Inferior parietal cortex (tissue), 1 donor: Measurements from ENCODE around the gene ZFR2.
"Not testable (repeated sequence)": the region's sequence is repeated elsewhere in the genome, so short reads cannot be mapped to it uniquely, and the experiment has no call there.

Source experiments
- DNase-seq: peaks from one replicate; pipeline ENCODE4 v3.0.0-alpha.2; 2016; ENCODE audit errors: extremely low spot score

The ZFR2 gene

DNA sequence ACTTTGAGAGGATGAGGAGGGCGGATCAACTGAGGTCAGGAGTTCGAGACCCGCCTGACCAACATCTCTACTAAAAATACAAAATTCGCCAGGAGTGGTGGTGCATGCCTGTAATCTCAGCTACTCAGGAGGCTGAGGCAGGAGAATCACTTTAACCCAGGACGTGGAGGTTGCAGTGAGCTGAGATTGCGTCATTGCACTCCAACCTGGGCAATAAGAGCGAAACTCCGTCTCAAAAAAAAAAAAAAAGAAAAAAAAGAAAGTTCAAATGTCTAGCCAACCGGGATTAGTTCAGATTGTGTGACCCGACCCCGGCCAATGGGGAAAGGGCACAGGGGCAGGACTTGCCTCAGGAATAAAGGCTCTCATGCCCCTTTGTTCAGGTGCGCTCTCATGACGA, 5.9 kb upstream of the ZFR2 start:
- not testable (repeated sequence) for DNase-seq

DNA sequence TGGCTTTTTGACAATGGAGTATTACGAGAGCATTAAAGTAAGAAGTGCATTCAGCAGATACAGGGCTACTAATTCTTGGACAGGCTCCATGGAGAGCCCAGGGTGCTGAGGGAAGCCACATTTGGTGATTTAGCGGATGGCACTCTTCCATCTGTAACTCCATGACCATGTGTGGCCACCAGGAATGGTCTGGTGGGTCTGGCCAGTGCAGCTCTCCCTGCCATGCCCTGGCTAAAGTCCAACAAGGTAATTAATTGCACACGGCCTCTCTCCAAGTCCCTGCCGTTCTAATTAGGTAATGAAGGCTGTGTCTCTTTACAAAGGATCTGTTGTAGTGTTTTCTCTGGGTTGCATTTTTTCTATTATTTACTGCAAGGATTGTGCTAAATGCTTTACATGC, 4.3 kb upstream of the ZFR2 start:
- no peak for DNase-seq

- no peak for DNase-seq
Observed at GRCh38 chr19:3867971-3868769, 668 bp downstream of the ZFR2 start.

DNA sequence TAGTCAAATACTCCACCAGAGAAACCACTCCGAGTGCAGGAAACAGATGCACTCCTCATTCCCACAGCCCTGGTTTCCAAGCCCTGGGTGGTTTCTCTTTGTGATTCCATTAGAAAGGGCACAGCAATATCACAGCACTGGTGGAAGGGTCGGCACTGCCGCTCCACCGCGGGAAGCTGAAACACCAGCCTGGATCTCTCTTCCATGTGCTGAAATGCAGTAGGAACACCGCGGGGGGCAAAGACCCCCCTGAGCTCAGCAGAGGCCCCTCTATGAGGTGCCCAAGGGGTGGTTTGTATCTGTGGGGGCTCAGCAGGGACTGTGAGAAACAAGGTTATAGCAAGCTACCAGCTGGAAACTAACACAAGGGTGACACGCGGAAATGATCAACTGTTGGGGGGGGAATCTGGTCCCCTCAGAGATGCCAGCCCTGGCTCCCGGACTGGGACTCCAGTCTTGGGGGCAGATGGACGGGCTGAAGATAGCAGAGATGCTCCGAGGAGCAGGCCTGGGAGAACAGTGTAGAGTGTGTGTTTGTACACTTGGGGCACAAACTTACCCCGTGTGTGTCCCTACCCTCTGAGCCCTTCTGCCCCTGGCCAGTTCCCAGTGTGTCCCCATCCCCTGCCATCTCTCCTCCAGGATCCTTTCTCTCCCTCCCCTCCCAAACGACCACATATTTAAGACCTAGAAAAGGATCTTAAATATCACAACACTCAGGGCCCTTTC, 1.8 kb downstream of the ZFR2 start:
- DNase-seq: no peak

DNA sequence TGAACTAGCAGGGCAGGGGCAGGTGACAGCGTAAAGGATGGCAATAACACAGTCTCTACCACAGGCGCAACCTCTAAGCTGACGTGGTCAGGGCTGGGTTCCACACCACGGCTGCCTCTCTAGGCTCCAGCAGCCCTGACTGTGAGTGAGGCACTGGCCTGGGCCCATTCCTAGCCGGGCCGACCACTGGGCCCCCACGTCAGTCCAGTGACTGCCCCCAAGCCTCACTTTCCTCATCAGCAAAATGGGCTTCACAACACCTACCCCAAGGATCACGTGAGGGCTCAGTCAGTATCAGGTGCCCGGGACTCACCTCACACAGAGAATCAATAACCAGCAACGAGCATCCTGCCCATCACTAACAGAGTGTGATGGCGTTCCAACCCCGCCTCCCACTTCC, 5.2 kb downstream of the ZFR2 start:
- no peak for DNase-seq

DNA sequence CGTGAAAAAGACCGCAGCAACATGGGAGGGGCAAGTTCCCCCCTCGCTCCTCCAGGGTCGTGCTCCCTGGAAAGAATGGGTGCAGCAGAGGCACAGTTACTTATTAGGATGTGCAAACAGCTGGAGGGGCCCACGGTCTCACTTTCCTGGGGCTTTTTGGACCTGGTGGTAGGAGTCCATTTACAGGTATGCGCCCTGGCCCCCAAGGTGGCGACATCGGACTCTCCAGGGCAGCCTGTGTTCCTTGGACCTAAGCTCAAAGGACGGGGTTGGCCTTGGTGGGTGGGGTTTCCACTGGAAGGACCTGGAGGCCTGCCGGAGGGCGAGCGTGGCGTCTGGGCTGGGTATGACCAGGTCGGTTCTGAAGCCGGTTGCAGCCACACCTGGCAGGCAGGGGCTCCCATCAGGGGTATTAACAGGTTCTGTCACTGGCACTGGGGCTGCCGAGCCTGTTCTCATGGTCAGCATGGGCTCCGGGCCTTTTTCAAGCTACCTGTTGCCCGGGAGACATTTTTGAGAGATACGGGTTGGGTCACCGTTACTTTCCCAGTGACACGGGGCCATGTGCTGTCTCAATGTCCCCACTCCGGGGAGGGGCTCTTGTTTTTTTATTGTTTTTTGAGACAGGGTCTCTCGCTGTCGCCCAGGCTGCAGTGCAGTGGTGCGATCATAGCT, 5.9 kb downstream of the ZFR2 start:
- DNase-seq: no peak

- DNase-seq: no peak
Observed at GRCh38 chr19:3860499-3860898, 8.3 kb downstream of the ZFR2 start.

DNA sequence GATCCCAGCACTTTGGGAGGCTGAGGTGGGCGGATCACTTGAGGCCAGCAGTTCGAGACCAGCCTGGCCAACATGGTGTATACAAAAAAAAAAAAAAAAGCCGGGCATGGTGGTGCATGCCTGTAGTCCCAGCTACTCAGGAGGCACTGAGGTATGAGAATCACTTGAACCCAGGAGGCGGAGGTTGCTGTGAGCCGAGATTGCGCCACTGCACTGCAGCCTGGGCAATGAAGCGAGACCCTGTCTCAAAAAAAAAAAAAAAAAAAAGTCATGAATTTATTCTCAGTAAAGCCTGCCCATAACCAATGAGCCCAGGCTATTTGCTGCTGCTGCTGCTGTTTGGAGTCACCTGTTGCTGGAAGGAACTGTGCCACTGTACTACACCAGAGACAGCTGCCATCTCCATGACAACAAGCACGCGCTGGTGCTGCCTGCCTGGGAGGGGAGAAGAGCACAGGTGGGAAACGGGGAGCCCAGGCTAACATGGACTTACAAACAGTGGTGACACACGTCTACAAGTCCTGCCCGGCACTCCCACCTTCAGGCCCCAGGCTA, 11.3 kb downstream of the ZFR2 start:
- no peak for DNase-seq

DNA sequence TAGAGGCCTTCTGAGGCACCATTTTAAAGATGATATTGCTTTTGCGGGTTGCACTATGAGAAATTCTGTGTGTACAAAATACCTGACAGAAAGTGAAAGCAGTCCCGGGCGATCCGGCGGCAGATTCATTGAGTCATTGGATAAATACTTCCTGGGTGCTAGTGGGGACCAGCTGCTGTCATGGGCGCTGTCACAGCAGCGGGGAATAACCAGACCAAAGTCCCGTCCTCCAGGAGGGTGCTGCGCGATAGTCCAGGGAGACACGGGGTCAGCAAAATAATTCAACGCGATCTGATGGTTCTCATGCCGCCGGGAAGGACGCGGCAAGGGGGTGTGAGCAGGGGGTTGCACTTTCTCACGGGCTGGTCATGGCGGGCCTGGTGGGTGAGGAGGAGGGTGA, 13.5 kb downstream of the ZFR2 start:
- no peak for DNase-seq

- no peak for DNase-seq
Observed at GRCh38 chr19:3852614-3853254, 16.1 kb downstream of the ZFR2 start.

DNA sequence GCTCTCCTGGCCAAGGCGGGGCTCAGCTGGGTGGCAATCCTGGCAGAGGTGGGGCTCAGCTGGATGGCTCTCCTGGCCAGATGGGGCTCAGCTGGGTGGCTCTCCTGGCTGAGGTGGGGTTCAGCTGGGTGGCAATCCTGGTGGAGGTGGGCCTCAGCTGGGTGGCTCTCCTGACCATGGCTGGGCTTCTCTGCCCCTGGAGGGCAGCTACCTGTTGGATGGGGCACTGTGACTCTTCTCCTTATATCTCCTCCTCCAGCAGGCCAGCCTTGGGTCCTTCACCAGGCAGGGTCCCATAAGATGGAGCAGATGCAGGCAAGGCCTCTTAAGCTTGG, 16.7 kb downstream of the ZFR2 start:
- DNase-seq: no peak

DNA sequence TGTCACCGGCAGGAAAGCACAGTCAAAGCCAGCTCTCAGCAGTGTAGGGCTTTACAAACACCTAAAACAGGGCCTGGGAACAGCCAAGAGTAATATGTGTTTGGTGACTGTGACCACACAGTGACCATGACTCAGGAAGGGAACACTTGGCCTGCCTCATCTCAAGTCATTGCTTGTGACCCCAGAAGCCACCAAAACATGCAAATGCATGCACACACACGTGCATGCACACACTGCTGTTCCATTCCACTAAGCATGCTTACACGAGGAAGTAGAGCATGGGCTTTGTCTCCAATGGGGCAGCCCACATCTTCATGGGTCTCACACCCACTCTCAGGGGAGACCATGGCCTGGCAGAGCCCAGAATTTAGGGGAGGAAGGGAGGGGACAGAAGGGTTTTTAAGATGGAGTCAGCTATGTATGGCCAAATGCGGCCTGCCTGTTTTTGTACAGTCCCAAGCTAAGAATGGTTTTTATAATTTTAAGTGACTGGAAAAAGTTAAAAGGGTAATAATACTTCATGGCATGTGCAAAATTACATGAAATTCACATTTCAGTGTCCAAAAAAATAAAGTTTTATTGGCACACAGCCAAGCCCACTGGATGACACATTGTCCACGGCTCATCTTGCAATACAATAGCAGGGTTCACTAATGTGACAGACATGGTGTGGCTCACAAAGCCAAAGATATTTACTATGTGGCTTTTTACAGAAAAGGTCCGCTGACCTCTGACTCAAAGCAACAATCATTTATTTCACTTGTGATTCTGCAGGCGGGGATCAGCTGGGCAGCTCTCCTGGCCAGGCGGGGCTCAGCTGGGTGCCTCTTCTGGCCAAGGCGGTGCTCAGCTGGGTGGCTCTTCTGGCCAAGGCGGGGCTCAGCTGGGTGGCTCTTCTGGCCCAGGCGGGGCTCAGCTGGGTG, 17.3 kb downstream of the ZFR2 start:
- DNase-seq: no peak

DNA sequence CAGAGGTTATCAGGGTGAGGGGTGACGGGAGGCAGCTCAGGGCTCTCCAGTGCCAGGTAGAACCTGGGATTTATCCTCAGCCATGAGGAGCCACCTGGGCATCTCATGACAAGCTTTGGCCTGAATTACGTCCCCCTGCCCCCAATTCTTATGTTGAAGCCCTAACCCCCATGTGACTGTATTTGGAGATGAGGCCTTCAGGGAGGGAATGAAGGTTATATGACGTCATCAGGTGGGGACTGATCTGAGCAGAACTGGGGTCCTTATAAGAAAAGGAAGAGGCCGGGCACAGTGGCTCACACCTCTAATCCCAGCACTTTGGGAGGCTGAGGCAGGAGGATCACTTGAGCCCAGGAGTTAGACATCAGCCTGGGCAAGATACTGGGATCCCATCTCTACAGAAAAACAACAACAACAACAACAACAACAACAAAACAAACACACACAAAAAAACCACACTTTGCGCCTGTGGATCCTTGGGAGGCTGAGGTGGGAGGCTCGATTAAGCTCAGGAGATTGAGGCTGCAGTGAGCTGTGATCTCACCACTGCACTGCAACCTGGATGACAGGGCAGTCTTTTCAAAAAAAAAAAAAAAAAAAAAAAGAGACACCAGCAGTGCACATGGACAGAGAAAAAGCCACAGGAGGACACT, 18.4 kb downstream of the ZFR2 start:
- no peak for DNase-seq

GRCh38 chr19:3849787-3850186, 19.1 kb downstream of the ZFR2 start:
- DNase-seq: no peak

- no peak for DNase-seq
Observed at GRCh38 chr19:3849092-3849491, 19.7 kb downstream of the ZFR2 start.

- no peak for DNase-seq
Observed at GRCh38 chr19:3844596-3844995, 24.2 kb downstream of the ZFR2 start.

GRCh38 chr19:3842948-3843347, 25.9 kb downstream of the ZFR2 start:
- DNase-seq: no peak

- DNase-seq: no peak
Observed at GRCh38 chr19:3840804-3841203, 28.0 kb downstream of the ZFR2 start.

DNA sequence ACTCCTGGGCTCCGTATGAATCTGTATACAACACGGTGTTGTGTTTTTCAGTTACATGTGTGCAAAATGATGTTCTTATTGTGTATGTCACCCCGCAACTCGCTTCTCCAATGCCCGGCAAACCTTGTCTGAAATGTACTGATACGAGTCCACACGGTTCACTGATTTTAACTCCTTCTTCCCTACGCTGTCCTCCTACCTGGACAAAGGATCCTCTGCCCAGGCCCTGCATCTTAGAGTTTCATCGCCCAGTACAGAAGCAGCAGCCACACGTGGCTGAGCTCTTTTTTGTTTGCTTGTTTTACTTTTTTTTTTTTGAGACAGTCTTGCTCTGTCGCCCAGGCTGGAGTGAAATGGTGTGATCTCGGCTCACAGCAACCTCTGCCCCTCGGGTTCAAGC, 28.9 kb downstream of the ZFR2 start:
- no peak for DNase-seq

DNA sequence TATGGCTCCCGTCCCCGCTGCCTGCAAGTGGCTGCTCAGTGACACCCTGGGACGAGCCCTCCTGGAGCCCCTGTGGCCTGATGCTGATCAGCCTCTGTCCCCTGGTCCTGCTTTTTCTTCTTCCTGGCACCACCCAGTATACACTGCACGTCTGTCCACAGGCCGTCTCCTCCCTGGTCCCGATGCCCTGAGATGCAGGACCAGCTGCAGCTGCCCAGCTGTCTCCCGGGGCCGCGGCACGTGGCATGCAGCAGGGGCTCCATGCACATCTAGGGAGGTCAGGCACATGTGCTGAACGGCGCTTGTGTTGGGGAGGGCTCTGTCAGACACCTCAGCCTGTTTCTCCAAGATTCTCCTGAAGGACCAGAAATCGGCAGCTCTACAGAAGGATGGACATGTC, 30.2 kb downstream of the ZFR2 start:
- no peak for DNase-seq

DNA sequence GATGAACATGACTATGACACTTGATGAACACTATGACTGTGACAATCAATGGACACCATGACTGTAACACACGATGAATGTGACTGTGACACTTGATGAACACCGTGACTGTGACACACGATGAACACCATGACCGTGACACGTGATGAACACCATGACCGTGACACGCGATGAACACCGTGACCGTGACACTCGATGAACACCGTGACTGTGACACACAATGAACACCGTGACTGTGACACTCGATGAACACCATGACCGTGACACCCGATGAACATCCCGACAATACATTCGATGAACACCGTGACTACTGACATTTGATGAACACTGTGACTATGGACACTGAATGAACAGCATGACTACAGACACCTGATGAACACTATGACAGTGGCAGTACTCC, 30.9 kb downstream of the ZFR2 start:
- no peak for DNase-seq
